Measurements from ENCODE around the gene SLIT3.

Gene SLIT3

DNA sequence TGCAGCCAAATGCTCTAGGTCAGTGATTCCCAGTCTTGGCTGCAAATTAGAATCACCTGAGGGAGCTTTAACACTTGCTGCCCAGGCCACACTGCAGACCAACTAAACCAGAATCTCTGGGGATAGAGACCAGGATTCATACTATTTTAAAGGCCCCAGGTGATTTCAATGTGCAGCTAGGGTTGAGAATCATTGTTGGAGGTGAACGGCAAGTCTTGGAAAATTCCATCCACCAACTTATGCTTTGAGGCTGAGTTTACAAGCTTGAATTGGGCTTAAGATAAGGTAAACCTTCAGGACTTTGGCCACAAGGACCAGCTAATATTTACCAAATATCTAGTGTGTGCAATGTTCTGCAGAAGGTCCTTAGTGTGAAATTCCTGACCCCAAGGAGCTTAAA lies 27.5 kb downstream of the SLIT3 start:
- H3K4me3 ChIP-seq (ENCODE audit: low read length) = no peak overlapping the region
- DNase-seq (ENCODE audit: low read depth, low spot score) = no peak

DNA sequence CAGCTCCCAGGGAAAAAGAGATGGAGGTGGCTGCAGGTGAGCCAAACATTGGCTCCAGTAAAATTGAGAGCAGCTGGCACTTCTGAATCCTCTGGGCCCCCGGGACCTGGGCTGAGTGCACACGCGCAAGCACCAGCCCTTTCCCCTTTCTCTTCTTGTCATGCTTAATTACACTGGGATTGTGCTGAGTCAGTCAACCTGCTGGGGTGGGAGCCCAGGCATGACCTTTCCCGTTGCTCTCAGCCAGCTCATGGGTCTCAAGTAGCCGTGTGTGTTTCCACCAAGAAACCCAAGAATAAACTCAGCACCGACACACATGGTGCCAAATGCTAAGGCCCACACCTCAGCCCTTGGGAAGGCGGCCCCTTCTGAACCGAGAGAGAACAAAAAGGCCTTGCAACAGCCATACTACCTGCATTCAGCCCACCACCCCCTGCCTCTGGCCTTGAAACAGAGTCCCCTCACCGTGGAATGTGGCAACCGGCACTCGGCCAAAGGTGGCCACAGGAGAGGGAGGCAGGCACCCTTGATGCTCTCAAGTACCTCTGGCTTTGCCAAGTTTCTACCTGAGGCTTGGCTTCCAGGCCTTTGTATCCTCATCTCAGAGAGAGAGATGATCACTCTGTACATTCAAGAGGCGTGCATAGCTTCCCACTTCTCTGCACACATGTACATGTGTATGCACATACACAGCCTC lies 28.1 kb downstream of the SLIT3 start:
- no peak overlapping the region for H3K4me3 ChIP-seq (ENCODE audit: low read length)
- no peak for DNase-seq (ENCODE audit: low read depth, low spot score)

DNA sequence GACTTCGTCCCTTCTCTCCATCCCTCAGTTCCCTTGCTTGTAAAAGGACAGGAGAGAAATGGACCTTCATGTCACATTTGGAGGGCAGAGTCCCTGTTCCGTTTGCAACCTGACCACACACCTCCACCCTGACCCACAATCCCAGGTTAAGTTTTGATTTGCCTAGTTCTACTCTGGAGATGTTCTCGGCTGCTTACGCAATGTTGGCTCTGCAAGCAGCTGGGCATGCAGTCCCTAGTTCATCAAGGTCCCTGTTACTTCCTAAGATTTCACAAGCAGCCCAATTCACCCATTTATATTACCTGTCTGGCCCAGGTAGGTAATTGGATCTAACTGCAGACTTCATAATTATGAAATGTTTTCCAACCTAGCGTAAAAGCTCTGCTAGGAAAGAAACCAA lies 28.8 kb downstream of the SLIT3 start:
- no peak for DNase-seq (ENCODE audit: low read depth, low spot score)
- H3K4me3 ChIP-seq (ENCODE audit: low read length) = no peak overlapping the region

DNA sequence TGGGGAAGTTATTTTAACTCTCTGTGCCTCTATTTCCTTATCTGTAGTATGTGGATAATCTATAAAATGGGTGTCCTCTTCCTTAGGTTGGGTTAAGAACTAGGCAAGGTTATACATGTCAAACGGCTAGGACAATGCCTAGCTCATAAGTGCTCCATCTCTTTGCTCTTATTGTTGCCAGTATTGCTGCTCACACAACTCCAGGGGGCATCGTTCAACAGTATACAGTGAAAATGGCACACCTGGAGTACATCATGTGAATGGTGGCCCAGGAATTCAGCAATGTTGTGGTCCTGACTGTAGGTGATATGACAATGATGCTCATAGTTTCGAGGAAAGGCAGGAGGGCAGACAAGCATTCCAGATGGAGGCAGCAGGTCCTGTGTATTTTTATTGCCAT lies 30.1 kb downstream of the SLIT3 start:
- no peak overlapping the region for H3K4me3 ChIP-seq (ENCODE audit: low read length)
- no peak for DNase-seq (ENCODE audit: low read depth, low spot score)

DNA sequence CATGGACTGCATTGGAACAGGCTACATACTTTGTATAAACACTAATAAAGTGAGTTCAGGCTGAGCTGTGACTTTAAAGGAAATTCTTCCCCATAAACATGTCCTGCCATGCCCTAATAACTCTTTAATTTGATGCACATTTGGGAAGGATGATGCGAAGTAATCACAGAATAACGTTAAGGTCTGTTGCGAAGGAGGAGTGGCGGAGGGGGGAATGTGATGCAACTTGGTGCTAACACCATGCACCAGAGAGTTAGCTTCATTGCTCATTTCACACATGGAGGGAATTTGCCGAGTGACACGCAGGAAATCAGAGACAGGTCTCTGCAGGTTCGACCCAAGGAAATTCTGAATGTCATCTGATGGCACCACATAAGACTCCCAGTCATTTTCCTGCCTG lies 32.9 kb downstream of the SLIT3 start:
- DNase-seq (ENCODE audit: low read depth, low spot score) = no peak
- no peak overlapping the region for H3K4me3 ChIP-seq (ENCODE audit: low read length)

DNA sequence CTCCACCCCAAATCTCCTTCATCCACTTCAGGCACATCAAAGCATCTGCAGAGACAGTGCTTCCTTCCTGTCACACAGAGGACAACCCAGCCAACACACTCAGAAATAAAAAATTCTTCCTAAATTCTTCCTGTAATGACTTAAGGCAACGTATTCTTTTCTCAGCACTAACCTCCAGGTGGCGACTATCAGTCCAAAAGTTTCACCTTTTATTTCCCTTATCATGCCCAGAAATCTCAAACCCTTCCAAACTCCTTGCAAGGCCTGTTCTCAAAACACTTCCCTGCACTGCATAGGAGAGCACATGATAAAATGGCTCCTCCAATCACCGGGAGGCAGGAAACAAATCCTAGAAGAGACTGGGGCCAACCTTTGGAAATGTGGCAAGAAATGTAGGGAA lies 35.1 kb downstream of the SLIT3 start:
- peak; percentile 21 for DNase-seq (ENCODE audit: low read depth, low spot score)
- H3K4me3 ChIP-seq (ENCODE audit: low read length) = no peak overlapping the region

DNA sequence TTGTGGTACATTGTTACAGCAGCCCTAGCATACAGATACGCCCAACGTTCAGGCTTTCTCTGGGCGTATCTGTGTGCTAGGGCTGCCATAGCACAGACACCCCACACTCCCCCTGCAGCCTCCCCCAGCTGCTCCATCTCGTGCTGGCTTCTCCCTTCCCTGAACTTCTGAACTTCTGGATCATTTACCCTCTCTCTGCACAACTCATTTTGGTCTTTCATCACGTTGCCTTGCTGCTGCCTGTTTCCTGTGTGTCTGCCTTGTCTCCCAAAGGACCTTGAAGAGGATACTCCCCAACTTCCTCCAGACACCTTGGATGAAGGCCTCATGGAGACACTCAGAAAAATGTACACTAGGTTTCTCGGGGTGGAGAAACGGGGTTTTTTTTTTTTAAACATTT lies 37.3 kb downstream of the SLIT3 start:
- H3K4me3 ChIP-seq (ENCODE audit: low read length) = no peak overlapping the region
- no peak for DNase-seq (ENCODE audit: low read depth, low spot score)

DNA sequence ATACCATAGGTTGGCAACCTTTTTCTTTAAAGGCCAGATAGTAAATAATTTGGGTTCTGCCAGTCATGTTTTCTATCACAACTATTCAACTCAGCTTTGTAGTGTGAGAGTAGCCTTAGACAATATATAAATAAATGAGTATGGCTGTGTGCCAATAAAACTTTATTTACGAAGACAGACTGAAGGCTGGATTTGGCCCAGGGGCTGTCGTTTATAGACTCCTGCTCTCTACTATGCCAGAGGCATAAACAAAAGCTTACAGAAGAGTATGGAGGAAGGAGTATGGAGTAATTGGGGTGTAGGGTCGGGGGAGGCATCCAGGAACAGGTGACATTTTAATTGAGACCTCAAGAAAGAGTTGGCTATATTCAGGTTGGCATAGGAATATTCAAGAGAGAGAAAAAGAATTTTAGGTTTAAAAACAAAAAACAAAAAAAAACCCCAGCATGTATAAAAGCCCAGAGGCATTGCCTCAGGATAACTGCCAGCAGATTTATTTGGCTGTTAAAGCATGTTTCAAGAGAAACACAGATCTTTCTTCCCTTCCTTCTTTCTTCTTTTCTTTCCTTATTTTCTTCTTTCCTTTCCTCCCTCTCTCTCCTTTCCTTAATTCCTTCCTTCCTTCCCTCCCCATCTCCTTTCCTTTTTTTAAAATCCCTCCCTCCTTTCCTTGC lies 39.9 kb downstream of the SLIT3 start:
- no peak for DNase-seq (ENCODE audit: low read depth, low spot score)
- no peak overlapping the region for H3K4me3 ChIP-seq (ENCODE audit: low read length)

DNA sequence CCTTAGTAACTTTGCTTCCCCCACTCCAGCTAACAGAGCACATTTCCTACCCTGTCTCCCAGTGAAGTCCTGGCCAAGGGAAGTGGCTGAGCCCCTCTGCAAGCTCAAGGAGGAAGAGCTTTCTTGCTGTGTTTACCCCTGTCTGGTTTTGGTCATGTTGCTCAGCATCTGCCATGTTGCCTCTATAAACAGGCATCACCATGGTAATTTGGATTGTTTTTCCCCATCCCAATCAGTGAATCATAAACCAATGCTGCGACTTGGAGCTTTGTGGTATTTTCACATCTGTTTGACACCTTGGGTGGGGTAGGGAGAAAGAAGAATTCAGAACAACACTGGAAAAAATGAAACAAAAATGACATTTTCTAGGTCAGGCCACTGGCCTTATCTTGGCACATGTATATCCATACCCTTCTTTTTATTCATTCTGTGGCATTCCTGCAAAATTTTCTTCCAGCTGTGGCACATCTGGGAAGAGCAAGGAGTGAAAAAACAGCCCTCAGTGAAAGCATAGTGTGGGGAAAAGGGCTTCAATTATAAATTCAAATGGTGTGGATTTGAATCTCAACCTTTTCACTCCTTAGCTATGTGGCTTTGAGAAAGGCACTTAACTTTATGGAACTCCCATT lies 42.5 kb downstream of the SLIT3 start:
- no peak for DNase-seq (ENCODE audit: low read depth, low spot score)
- no peak overlapping the region for H3K4me3 ChIP-seq (ENCODE audit: low read length)

DNA sequence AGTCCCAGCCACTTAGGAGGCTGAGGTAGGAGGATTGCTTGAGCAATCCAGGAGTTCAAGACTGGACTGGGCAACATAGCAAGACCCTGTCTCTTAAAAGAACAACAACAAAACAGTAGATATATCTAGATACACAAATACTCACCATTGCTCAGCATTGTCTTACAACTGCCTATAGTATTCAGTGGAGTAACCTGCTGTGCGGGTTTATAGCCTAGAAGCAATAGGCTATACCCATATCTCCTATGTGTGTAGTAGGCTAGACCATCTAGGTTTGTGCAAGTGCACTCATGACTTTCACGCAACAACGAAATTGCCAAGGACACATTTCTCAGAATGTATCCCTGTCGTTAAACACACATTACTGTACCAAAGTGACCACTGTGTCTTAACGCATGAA lies 44.7 kb downstream of the SLIT3 start:
- H3K4me3 ChIP-seq (ENCODE audit: low read length) = no peak overlapping the region
- no peak for DNase-seq (ENCODE audit: low read depth, low spot score)

DNA sequence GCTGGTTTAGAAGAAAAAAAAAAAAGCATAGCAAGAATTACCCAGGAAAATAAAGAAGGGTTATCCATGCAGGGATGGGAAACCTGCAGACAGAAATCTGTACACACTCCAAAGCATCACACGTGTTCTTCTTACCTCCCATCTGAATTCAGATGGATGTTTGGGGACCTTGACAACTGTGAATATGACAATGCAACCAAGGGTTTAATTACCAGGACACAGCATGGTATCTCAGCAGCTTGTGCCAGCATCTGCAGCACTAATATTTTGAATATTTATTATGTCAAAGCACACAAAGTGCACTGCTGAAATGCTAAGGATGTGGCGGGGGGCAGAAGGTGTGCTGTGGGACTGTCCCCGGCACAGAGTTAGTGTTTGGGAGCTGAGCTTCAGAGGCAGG lies 47.9 kb downstream of the SLIT3 start:
- DNase-seq (ENCODE audit: low read depth, low spot score) = no peak
- no peak overlapping the region for H3K4me3 ChIP-seq (ENCODE audit: low read length)

DNA sequence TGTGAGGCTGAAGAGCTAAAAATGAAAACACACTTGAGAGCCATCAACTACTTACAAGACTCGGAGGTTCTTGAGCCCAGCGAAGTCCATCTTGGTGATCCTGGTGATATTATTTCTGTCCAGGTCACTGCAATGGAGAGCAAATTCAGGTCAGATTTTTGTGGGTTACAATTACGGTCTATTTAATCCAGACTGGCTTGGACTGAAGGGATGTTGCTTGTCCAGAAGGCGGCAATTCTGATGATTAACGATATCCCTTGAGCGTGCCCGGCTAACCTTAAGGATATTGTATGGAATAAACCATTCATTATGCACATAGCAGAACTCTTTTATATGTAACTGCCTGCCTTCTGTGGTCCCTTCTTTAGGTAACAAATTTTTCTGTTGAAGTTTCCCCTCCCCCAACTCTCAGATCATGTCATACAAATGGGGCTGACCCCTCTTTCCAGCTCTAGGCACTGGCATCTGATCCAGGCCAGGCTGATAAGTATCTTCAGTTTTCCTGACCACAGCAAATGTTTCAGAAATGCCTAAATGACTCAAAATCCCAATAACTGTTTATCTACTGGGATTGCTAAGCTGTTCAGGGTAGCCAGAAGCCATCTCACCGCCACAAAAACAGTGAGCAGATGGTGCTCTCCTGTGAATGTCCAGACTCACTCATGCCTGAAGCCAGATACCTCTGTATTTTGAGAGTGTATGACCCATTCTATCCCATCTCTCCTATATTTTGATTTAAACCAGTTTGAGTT lies 49.4 kb downstream of the SLIT3 start:
- DNase-seq (ENCODE audit: low read depth, low spot score) = no peak
- H3K4me3 ChIP-seq (ENCODE audit: low read length) = no peak overlapping the region

DNA sequence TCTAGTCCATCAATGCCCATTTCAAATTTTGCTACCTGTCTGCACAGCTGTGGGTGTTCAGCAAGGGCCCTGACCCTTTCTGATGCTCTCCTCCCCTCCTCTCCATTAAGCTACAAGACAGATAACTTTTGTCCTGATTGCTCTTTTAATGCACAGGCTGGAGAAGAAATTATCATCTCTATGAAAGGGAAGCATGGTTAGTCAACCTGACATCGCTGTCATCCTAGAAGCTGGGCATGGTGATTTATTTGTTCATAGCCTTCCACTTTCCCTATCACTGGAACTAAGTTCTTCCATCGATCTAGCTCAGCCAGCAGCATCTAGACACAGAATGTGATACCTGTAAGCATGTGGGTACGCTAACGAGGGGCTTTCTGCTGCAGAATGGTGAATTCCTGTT lies 50.1 kb downstream of the SLIT3 start:
- DNase-seq (ENCODE audit: low read depth, low spot score) = no peak
- no peak overlapping the region for H3K4me3 ChIP-seq (ENCODE audit: low read length)

DNA sequence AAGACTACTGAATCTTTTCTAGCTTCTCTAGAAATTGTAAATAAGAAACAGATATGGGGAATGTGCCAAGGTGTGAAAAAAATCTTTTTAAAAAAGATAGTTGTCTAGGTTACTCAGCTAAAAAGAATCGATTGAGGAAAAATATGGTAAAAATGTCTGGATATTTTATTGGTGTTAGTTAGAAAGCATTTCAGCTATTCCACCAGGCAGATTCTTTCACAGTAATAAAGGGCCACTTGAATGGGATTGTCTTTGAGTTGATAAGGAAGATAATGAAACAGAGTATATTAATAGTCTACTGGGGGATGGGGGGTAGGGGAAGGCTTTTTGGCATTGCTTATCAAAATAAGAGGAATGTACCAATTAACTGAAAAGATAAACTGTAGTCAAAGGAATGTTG lies 51.9 kb downstream of the SLIT3 start:
- no peak overlapping the region for H3K4me3 ChIP-seq (ENCODE audit: low read length)
- DNase-seq (ENCODE audit: low read depth, low spot score) = no peak

DNA sequence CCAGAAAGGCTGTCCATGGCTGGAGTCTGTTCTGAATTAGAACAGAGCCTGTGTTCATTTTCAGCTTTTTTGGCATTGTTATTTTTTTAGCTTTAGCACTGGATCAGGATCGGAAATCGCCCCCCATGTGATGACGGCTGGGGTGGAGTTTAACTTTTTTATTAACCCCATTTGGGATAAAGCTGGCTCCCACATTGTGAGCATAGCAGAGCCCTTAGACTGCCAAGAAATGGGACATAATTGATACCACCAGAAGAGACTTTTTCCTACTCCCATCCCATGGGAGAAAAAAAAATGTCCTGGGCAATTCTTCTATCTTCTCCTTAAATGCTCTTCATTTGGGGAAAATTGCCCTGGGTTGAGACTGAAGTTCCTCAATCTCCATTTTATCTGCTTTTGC lies 52.4 kb downstream of the SLIT3 start:
- H3K4me3 ChIP-seq (ENCODE audit: low read length) = no peak overlapping the region
- DNase-seq (ENCODE audit: low read depth, low spot score) = no peak

DNA sequence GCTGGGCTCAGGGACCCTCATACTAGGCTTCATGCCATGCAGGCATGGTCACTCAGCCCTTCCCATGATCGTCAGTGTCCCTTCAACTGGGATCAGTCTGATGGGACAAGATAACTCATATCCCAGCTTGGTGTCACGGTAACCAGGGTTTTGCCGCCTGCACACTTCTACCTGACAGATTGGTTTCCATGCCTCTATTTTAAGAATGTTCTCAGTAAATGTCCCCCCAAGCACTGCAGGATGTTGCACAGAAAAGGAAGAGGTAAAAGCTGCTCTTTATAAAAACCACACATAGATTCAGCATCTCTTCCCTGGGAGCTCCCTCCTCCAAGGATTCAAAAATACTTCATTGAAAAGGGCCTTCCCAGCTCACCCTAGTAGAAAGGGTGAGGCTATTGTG lies 56.1 kb downstream of the SLIT3 start:
- DNase-seq (ENCODE audit: low read depth, low spot score) = no peak

DNA sequence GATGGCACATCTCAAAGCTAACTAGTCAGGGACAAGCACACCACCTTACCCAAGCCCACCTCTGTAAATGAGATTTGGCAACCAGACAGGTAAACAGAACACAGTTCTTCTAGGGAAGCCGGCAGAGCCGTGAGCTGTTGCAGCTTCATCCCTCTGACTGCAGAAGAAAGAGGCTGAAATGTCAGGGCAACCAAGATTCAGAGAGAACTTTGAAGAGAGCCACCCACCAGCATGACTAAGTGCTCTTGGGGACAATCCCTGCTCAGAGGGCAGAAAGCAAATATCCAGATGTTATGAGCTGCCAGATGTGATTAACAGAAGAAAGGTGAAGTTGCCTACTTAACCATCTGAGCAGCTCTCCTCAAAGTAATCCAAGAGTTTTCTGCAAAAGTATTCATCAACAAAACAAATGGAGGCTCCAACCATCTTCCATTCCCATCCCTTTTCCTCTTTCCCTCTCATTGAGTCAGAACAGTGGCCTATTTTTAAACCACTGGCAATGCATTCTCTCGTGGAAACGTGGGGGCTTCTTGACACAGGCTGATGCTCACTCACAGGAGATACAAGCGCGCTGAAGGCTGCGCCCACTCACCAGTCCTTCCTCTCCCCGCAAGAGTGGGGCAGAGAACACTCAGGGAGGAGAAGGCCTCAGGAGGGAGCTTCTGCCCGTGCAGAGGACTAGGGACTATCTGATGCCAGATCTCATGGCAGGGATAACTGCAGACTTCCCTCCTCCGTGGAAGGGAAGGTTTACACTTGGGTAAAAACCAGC lies 57.1 kb downstream of the SLIT3 start:
- no peak for DNase-seq (ENCODE audit: low read depth, low spot score)
- no peak overlapping the region for H3K4me3 ChIP-seq (ENCODE audit: low read length)

More for the DNA sequence above, 56.1 kb downstream of the SLIT3 start:
- H3K4me3 ChIP-seq (ENCODE audit: low read length) = no peak overlapping the region

DNA sequence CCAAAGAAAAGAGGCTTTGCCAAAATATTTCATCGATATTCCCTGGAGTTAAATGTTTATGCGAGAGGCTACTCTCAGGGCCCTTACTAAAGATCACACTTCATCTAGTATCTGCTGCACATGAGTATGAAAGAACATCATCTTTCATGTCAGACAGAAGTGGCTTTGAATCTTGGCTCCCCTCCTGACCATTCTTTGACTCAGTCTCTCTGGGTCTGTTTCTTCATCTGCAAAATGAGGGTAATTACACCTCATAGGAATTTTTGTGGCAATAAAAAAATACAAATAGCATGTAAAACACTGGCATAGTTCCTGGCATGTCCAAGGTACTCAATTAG lies 58.1 kb downstream of the SLIT3 start:
- no peak for DNase-seq (ENCODE audit: low read depth, low spot score)
- no peak overlapping the region for H3K4me3 ChIP-seq (ENCODE audit: low read length)

DNA sequence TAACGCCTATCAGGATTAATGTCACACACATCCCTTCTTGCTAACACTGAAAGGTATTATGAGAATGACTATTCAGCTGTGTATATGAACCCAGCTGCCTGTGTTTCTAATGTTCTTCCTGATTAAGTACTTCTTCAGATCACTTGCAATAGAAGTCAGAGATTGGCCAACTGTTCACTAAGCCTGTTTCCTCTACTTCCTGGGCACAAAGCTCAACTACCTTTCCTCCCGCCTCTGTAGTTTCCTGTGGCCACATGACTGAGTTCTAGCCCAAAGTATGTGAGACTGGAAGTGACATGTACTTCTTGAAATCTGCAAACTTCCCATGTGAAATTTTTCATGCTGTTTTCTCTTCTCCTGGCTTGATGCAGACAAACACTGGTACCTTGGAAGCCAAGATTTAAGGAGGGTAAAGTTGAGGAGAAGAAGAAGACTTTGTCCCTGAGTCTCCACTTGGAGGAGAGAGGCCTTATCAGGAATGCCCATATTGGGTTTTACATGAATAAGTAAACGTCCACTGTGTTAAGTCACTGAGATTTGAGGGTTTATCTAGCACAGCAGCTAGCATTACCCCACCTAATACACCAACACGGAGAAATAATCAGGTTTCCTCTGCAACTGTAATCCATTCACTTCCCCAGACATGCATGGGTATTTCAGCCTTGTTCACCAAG lies 58.6 kb downstream of the SLIT3 start:
- no peak overlapping the region for H3K4me3 ChIP-seq (ENCODE audit: low read length)
- DNase-seq (ENCODE audit: low read depth, low spot score) = peak; percentile 65

Data from Jurkat, Clone E6-1 (cell line).